GM12892 (cell line): ENCODE results near the gene RDH14.

Experiments used
- POLR2A ChIP-seq: IDR thresholded peaks from 2 replicates; pipeline ENCODE4 v1.6.1; 2011; ENCODE audit warnings: low read depth, low read length, control low read depth
- POLR2AphosphoS5 ChIP-seq: IDR thresholded peaks from 2 replicates; pipeline ENCODE4 v1.6.1; 2011; ENCODE audit warnings: low read depth, low read length, control low read depth
- TAF1 ChIP-seq: IDR thresholded peaks from 2 replicates; pipeline ENCODE4 v1.6.1; 2011; ENCODE audit warnings: low read depth, mild to moderate bottlenecking, control low read depth, low read length, borderline replicate concordance

GRCh38 chr2:18519914-18520450 lies 40.5 kb downstream of the RDH14 start:
- TF ChIP-seq POLR2A (no peak), POLR2AphosphoS5 (no peak), TAF1 (no peak)
